A549 (cell line): ENCODE measurements around the gene F12. TPM values are rescaled to one million over a fixed set of nuclear protein-coding genes. Genes with fewer than 3 reads are reported as not detected.

ENCODE experiments used
- ATAC-seq, 2 experiments: fragments of 200-7000 bp in 1 of 2; fragments of >200 bp in 1 of 2; cut with Nextera tagmentation in 1 of 2; cut with Tn5 transposase in 1 of 2; 3 replicates each; pipeline versions ENCODE4 v1.8.0 to v1.9.1; 2018 to 2020; ENCODE audit warnings: mild to moderate bottlenecking in 1 of 2, moderate library complexity in 1 of 2
- CTCF ChIA-PET: fragments of 300-600 bp; sonication (Branson Sonifier 250); formaldehyde crosslinking; extraction: SDS; loops from one replicate; lab custom pipeline; 2021; ENCODE audit warnings: antibody characterized with exemption, inconsistent platforms; lab: Yijun Ruan, JAX
- POLR2A ChIA-PET: fragments of 350-600 bp; formaldehyde crosslinking; extraction: SDS; loops from one replicate; lab custom pipeline; 2021; ENCODE audit warnings: antibody characterized with exemption, inconsistent platforms; lab: Yijun Ruan, JAX
- DNase-seq, 2 experiments: peaks; one replicate each; pipeline versions ENCODE4 v3.0.0 to v3.0.0-alpha.2; 2011 to 2016; ENCODE audit warnings: low read depth in 1 of 2, low spot score in 1 of 2
- FAIRE-seq: peaks from 2 replicates; lab custom pipeline; 2011; peaks lifted over from hg19 to GRCh38; lab: Jason Lieb, UNC
- H3K27ac ChIP-seq, 2 experiments: fragments of >200 bp; sonication (Bioruptor Twin); formaldehyde crosslinking; 3 replicates each; pipeline ENCODE4 v1.5.1; 2016 to 2017
- H3K4me1 ChIP-seq: fragments of >200 bp; sonication (Bioruptor Twin); formaldehyde crosslinking; 3 replicates; pipeline ENCODE4 v1.6.1; 2016
- H3K4me2 ChIP-seq: fragments of >200 bp; sonication (Bioruptor Twin); formaldehyde crosslinking; 3 replicates; pipeline ENCODE4 v1.6.1; 2016
- H3K4me3 ChIP-seq: fragments of >200 bp; sonication (Bioruptor Twin); formaldehyde crosslinking; 3 replicates; pipeline ENCODE4 v1.5.1; 2016
- H3K9me3 ChIP-seq: fragments of >200 bp; sonication (Bioruptor Twin); formaldehyde crosslinking; 3 replicates; pipeline ENCODE4 v1.6.1; 2016
- BHLHE40 ChIP-seq: IDR thresholded peaks from 2 replicates; pipeline ENCODE4 v1.6.1; 2012; ENCODE audit warnings: low read depth, low read length, inconsistent platforms
- CBX8 ChIP-seq: fragments of 200-600 bp; sonication (generic); IDR thresholded peaks from 2 replicates; pipeline ENCODE4 v1.6.1; 2016
- CHD4 ChIP-seq: fragments of 200-600 bp; sonication (generic); IDR thresholded peaks from 2 replicates; pipeline ENCODE4 v1.6.1; 2016; ENCODE audit warnings: antibody characterized with exemption, mild to moderate bottlenecking, borderline replicate concordance
- EHMT2 ChIP-seq: fragments of 200-600 bp; sonication (generic); IDR thresholded peaks from 2 replicates; pipeline ENCODE4 v1.6.1; 2016; ENCODE audit warnings: antibody characterized with exemption, low read depth, mild to moderate bottlenecking, moderate library complexity
- FOSL2 ChIP-seq, 2 experiments: fragments of 450-650 bp in 1 of 2; fragments of >200 bp in 1 of 2; sonication (Bioruptor Twin) in 1 of 2; formaldehyde crosslinking; IDR thresholded peaks; 2 replicates each; pipeline versions ENCODE4 v1.5.0 to v1.6.1; 2016 to 2020; ENCODE audit warnings: mild to moderate bottlenecking in 1 of 2, moderate library complexity in 1 of 2
- FOXS1 ChIP-seq: fragments of 250-450 bp; sonication (Bioruptor Pico); IDR thresholded peaks from 2 replicates; pipeline ENCODE4 v1.5.0; 2020; ENCODE audit warnings: mild to moderate bottlenecking, moderate library complexity
- HDAC2 ChIP-seq: fragments of 200-600 bp; sonication (generic); IDR thresholded peaks from 2 replicates; pipeline ENCODE4 v1.6.1; 2016
- HOXB5 ChIP-seq: fragments of 250-450 bp; sonication (Bioruptor Pico); IDR thresholded peaks from 2 replicates; pipeline ENCODE4 v1.5.0; 2020; ENCODE audit warnings: mild to moderate bottlenecking, moderate library complexity
- KDM1A ChIP-seq: fragments of 200-600 bp; sonication (generic); IDR thresholded peaks from 2 replicates; pipeline ENCODE4 v1.6.1; 2016; ENCODE audit warnings: low read depth, mild to moderate bottlenecking
- POLR2A ChIP-seq: IDR thresholded peaks from 2 replicates; pipeline ENCODE4 v1.6.1; 2012; ENCODE audit warnings: mild to moderate bottlenecking, low read length
- RARB ChIP-seq: fragments of 250-450 bp; sonication (Bioruptor Pico); IDR thresholded peaks from 2 replicates; pipeline ENCODE4 v1.8.0; 2021; ENCODE audit warnings: mild to moderate bottlenecking, moderate library complexity
- RNF2 ChIP-seq: fragments of 200-600 bp; sonication (generic); IDR thresholded peaks from 2 replicates; pipeline ENCODE4 v1.6.1; 2016; ENCODE audit warnings: low read depth, mild to moderate bottlenecking, antibody characterized with exemption, moderate library complexity, borderline replicate concordance
- SREBF2 ChIP-seq: fragments of 450-650 bp; IDR thresholded peaks from 2 replicates; pipeline ENCODE4 v1.6.1; 2014; ENCODE audit warnings: mild to moderate bottlenecking, moderate library complexity
- ZFP36 ChIP-seq: fragments of 450-650 bp; IDR thresholded peaks from 2 replicates; pipeline ENCODE4 v1.6.1; 2014; ENCODE audit warnings: borderline replicate concordance; ENCODE audit not compliant: partially characterized antibody
- ZNF302 ChIP-seq: fragments of 250-450 bp; sonication (Bioruptor Pico); IDR thresholded peaks from 2 replicates; pipeline ENCODE4 v1.9.0; 2021; ENCODE audit warnings: inconsistent platforms, mild to moderate bottlenecking, moderate library complexity
- WGBS: methylation state at CpG from one replicate; pipeline ENCODE4 v1.1.6; 2017; ENCODE audit errors: missing lambda C conversion rate; 5-methylcytosine and 5-hydroxymethylcytosine counted together
- polyA plus RNA-seq, 4 experiments: library from polyadenylated mRNA; depleted of rRNA in 3 of 4; stranded (reverse); fragments of >200 nt; fragmentation: RNase III in 1 of 4; extraction: RNeasy Plus Mini Kit Qiagen cat#74134 plus additional on column Dnase treatment in 1 of 4; gene quantifications; 2 replicates in 3 of 4; 3 replicates in 1 of 4; pipeline ENCODE4 v1.2.3, GENCODE V29; 2011 to 2017
- TF ChIP-seq, protein P1 (sequence below): fragments of 200-600 bp; sonication (generic); IDR thresholded peaks from 2 replicates; pipeline ENCODE4 v1.6.1; 2016; ENCODE audit warnings: antibody characterized with exemption, mild to moderate bottlenecking, moderate library complexity
- TF ChIP-seq, protein P2 (sequence below): fragments of >200 bp; sonication (Bioruptor Twin); formaldehyde crosslinking; IDR thresholded peaks from 3 replicates; pipeline ENCODE4 v1.5.1; 2016
- TF ChIP-seq, protein P3 (sequence below): IDR thresholded peaks from 2 replicates; pipeline ENCODE4 v1.6.1; 2012
- TF ChIP-seq, protein P4 (sequence below): IDR thresholded peaks from 2 replicates; pipeline ENCODE4 v1.6.1; 2012

Gene F12
- polyA plus RNA-seq, 2 of the 4 experiments (the other 2 are of a cell fraction) = 5.3 to 14.3 TPM

DNA sequence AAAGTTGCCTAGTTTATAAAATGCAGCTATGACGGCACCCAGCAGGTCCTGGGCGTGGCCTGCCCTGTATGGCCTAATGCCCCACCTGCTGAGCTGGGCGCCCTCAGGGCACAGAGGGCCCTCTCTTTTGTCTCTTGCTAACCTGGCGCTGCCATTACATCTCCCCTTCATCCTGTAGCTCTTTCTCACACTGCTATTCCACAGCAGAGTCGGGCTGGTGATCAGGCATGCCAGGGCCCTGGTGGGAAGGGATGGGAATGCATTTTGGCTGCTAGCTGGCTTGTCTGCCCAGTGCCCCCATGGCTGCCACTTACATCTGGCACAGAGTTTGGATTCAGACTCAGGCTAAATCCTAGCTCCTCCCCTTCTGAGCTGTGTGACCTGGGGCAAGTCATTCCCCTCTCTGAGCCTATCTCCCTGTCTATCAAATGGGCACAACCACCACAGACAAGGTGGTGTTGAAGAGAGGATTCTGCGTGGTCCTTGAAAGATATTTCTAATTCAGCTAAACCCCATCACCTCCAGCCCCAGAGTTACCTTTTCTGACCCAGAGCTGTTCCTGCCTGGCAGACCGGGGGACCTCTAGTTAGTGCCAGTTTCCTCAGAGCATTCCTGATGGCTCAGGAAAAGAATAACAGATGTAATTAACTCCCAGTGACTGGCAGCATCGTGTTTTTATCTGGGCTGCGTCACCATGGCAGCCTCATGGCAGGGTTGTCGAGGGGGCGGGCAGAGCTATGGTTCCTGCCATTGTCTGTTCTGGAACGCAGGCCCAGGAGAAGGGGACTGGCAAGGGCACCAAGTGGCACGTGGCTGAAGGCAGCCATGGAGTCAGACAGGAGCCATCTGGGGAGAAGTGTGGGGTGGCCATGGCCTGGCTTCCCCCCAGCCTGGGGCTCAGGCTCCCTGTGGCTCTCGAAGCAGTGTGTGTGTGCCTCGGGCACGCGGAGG, 43.6 kb upstream of the F12 start:
- no peak for FAIRE-seq
- no peaks in the 10 kb centered on the region for H3K9me3 ChIP-seq
- no peak overlapping the region for H3K4me2 ChIP-seq
- POLR2A ChIA-PET = interaction anchor here (4.0 kb wide), 1 partner anchor 50 kb away, joined by 35 read pairs; no protein-coding TSS in a partner anchor
- no peak overlapping the region for H3K27ac ChIP-seq
- no peak overlapping the region for H3K4me3 ChIP-seq
- ATAC-seq = no peak
- 88% methylated on average over 16 of the region's 17 CpGs for WGBS
- CTCF ChIA-PET = interaction anchor here (1.3 to 25.5 kb wide), 12 partner anchors 11 to 339 kb away, joined by 3 to 871 read pairs (median 35); partner anchors contain the start of genes DBN1, F12, GRK6 and PDLIM7
- H3K4me1 ChIP-seq = peaks cover 23% of the 10 kb centered on the region
- TF ChIP-seq, protein P1, sequence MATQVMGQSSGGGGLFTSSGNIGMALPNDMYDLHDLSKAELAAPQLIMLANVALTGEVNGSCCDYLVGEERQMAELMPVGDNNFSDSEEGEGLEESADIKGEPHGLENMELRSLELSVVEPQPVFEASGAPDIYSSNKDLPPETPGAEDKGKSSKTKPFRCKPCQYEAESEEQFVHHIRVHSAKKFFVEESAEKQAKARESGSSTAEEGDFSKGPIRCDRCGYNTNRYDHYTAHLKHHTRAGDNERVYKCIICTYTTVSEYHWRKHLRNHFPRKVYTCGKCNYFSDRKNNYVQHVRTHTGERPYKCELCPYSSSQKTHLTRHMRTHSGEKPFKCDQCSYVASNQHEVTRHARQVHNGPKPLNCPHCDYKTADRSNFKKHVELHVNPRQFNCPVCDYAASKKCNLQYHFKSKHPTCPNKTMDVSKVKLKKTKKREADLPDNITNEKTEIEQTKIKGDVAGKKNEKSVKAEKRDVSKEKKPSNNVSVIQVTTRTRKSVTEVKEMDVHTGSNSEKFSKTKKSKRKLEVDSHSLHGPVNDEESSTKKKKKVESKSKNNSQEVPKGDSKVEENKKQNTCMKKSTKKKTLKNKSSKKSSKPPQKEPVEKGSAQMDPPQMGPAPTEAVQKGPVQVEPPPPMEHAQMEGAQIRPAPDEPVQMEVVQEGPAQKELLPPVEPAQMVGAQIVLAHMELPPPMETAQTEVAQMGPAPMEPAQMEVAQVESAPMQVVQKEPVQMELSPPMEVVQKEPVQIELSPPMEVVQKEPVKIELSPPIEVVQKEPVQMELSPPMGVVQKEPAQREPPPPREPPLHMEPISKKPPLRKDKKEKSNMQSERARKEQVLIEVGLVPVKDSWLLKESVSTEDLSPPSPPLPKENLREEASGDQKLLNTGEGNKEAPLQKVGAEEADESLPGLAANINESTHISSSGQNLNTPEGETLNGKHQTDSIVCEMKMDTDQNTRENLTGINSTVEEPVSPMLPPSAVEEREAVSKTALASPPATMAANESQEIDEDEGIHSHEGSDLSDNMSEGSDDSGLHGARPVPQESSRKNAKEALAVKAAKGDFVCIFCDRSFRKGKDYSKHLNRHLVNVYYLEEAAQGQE = no peak
- no peak for TF ChIP-seq SREBF2
- TF ChIP-seq HOXB5 = no peak
- TF ChIP-seq KDM1A = peak; percentile 52; the same call in 1 of the 2 replicates
- TF ChIP-seq ZFP36 = peak; percentile 77
- TF ChIP-seq POLR2A = no peak
- no peak for DNase-seq

DNA sequence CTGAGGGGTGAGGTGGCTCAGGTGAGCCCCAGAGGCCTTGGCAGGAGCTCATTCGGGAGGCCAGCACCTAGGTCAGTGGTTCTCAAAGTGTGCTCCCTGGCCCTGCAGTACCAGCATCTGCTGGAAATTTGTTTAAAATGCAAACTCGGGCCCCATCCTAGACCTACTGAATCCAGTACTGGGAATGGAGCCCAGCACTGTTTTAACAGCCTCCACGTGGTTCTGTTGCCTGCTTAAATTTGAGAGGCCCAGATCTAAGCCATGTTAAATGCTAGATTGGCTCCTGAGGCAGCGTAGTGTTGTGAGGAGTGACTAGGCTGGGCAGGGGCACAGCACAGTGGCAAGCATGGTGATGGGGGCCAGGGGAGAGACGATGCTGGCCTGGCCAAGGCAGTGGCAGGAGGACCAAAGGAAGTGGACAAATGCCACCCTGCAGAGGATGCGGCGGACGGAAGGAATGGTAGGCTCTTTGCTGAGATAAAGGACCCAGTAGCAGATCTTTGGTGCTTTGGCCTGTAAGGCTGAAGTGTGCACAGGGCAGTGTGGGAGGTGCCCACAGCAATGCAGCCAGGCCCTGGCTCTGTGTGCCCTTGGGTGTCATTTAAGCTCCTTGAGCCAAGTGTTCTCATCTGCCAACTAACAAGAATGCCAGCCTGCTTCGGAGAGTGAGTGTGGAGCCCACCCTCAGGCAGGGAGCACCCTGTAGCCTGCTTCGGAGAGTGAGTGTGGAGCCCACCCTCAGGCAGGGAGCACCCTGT, 41.5 kb upstream of the F12 start:
- TF ChIP-seq ZNF302 (CRISPR knock-in tag) (no peak), HDAC2 (no peak), CHD4 (no peak), FOXS1 (no peak), FOSL2 (IDR thresholded peaks at IDR 0.05) (no peak), FOSL2 (CRISPR knock-in tag; IDR thresholded peaks at IDR 0.05) (no peak), BHLHE40 (no peak), RNF2 (no peak), ZFP36 (no peak), KDM1A (no peak), RARB (CRISPR knock-in tag) (no peak), CBX8 (no peak), EHMT2 (no peak)
- TF ChIP-seq, protein P2, sequence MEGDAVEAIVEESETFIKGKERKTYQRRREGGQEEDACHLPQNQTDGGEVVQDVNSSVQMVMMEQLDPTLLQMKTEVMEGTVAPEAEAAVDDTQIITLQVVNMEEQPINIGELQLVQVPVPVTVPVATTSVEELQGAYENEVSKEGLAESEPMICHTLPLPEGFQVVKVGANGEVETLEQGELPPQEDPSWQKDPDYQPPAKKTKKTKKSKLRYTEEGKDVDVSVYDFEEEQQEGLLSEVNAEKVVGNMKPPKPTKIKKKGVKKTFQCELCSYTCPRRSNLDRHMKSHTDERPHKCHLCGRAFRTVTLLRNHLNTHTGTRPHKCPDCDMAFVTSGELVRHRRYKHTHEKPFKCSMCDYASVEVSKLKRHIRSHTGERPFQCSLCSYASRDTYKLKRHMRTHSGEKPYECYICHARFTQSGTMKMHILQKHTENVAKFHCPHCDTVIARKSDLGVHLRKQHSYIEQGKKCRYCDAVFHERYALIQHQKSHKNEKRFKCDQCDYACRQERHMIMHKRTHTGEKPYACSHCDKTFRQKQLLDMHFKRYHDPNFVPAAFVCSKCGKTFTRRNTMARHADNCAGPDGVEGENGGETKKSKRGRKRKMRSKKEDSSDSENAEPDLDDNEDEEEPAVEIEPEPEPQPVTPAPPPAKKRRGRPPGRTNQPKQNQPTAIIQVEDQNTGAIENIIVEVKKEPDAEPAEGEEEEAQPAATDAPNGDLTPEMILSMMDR = no peak
- TF ChIP-seq, protein P3, sequence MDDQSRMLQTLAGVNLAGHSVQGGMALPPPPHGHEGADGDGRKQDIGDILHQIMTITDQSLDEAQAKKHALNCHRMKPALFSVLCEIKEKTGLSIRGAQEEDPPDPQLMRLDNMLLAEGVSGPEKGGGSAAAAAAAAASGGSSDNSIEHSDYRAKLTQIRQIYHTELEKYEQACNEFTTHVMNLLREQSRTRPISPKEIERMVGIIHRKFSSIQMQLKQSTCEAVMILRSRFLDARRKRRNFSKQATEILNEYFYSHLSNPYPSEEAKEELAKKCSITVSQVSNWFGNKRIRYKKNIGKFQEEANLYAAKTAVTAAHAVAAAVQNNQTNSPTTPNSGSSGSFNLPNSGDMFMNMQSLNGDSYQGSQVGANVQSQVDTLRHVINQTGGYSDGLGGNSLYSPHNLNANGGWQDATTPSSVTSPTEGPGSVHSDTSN = no peak
- TF ChIP-seq, protein P4, sequence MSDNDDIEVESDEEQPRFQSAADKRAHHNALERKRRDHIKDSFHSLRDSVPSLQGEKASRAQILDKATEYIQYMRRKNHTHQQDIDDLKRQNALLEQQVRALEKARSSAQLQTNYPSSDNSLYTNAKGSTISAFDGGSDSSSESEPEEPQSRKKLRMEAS = no peak
- POLR2A ChIA-PET = interaction anchor here (0.8 kb wide), 1 partner anchor 25 kb away, joined by 5 read pairs; the partner anchor contains the start of gene GRK6
- Histone ChIP-seq H3K4me2 (no peak overlapping the region), H3K9me3 (no peaks in the 10 kb centered on the region), H3K4me3 (no peak overlapping the region), H3K4me1 (peaks cover 25% of the 10 kb centered on the region), H3K27ac (no peak overlapping the region; a peak in 1 of 6 replicates)
- FAIRE-seq (no peak), DNase-seq (no peak), ATAC-seq (no peak)
- CTCF ChIA-PET = interaction anchor here (2.9 to 25.5 kb wide), 6 partner anchors 9 to 143 kb away, joined by 13 to 871 read pairs (median 248); partner anchors contain the start of genes F12, GRK6, PDLIM7 and PFN3
- WGBS = 85% methylated on average over 10 of the region's 10 CpGs
